ENCODE data around the gene ALG9. TPM values are rescaled to one million over a fixed set of nuclear protein-coding genes. Genes with fewer than 3 reads are reported as not detected.

ALG9 gene
- total RNA-seq, 2 donors from 2014 or later = 25.3 to 26.6 TPM

GRCh38 chr11:111909378-111909777, 38.0 kb upstream of the ALG9 start:
- Histone ChIP-seq H3K27ac (ENCODE audit: low read depth, low read length) (no peak overlapping the region), H3K4me3 (ENCODE audit: low read length) (no peak overlapping the region), H3K27me3 (ENCODE audit: control insufficient read depth, insufficient read depth, low read length, poor library complexity, severe bottlenecking) (no peaks in the 10 kb centered on the region), H3K4me1 (ENCODE audit: control insufficient read depth, insufficient read depth, low read length) (peaks cover 9% of the 10 kb centered on the region), H3K9ac (ENCODE audit: extremely low read depth, low read length, poor library complexity, severe bottlenecking) (no peak overlapping the region), H3K36me3 (ENCODE audit: control insufficient read depth, insufficient read depth, low read length) (no peaks in the 10 kb centered on the region), H3K9me3 (ENCODE audit: control insufficient read depth, low read length) (no peaks in the 10 kb centered on the region)
- peaks cover 13% of the 10 kb centered on the region for H3K27me3 Mint-ChIP-seq (ENCODE audit: insufficient read depth)
- H3K4me3 Mint-ChIP-seq = no peak overlapping the region
- no peaks in the 10 kb centered on the region for H3K36me3 Mint-ChIP-seq (ENCODE audit: low read depth)
- no peak for DNase-seq
- peaks cover 35% of the 10 kb centered on the region for H3K4me1 Mint-ChIP-seq
- WGBS, 2 experiments (ENCODE audit: insufficient coverage in 1 of 2, insufficient read length in 1 of 2) = 91 to 92% methylated on average over 5 of the region's 5 CpGs
- no peak for TF ChIP-seq CTCF (conservative IDR thresholded peaks at IDR 0.05)
- H3K27ac Mint-ChIP-seq = no peak overlapping the region
- H3K9me3 Mint-ChIP-seq = peaks cover 3% of the 10 kb centered on the region

GRCh38 chr11:111908639-111909305, 37.4 kb upstream of the ALG9 start:
- peaks cover 9% of the 10 kb centered on the region for H3K4me1 ChIP-seq (ENCODE audit: control insufficient read depth, insufficient read depth, low read length)
- no peaks in the 10 kb centered on the region for H3K36me3 ChIP-seq (ENCODE audit: control insufficient read depth, insufficient read depth, low read length)
- Mint-ChIP-seq H3K36me3 (ENCODE audit: low read depth) (no peaks in the 10 kb centered on the region), H3K9me3 (peaks cover 3% of the 10 kb centered on the region), H3K4me1 (peaks cover 35% of the 10 kb centered on the region), H3K27me3 (ENCODE audit: insufficient read depth) (peaks cover 11% of the 10 kb centered on the region), H3K4me3 (no peak overlapping the region), H3K27ac (no peak overlapping the region)
- H3K27ac ChIP-seq (ENCODE audit: low read depth, low read length) = no peak overlapping the region
- no peak overlapping the region for H3K4me3 ChIP-seq (ENCODE audit: low read length)
- no peaks in the 10 kb centered on the region for H3K9me3 ChIP-seq (ENCODE audit: control insufficient read depth, low read length)
- H3K27me3 ChIP-seq (ENCODE audit: control insufficient read depth, insufficient read depth, low read length, poor library complexity, severe bottlenecking) = no peaks in the 10 kb centered on the region
- WGBS, 2 experiments (ENCODE audit: insufficient coverage in 1 of 2, insufficient read length in 1 of 2) = 94 to 97% methylated on average over 5 of the region's 5 CpGs
- no peak for DNase-seq
- no peak for TF ChIP-seq CTCF (conservative IDR thresholded peaks at IDR 0.05)
- no peak overlapping the region for H3K9ac ChIP-seq (ENCODE audit: extremely low read depth, low read length, poor library complexity, severe bottlenecking)

GRCh38 chr11:111906680-111907079, 35.3 kb upstream of the ALG9 start:
- Histone ChIP-seq H3K4me3 (ENCODE audit: low read length) (no peak overlapping the region), H3K36me3 (ENCODE audit: control insufficient read depth, insufficient read depth, low read length) (no peaks in the 10 kb centered on the region), H3K27ac (ENCODE audit: low read depth, low read length) (no peak overlapping the region), H3K9me3 (ENCODE audit: control insufficient read depth, low read length) (no peaks in the 10 kb centered on the region), H3K4me1 (ENCODE audit: control insufficient read depth, insufficient read depth, low read length) (peaks cover 9% of the 10 kb centered on the region), H3K27me3 (ENCODE audit: control insufficient read depth, insufficient read depth, low read length, poor library complexity, severe bottlenecking) (no peaks in the 10 kb centered on the region), H3K9ac (ENCODE audit: extremely low read depth, low read length, poor library complexity, severe bottlenecking) (no peak overlapping the region)
- no peak for TF ChIP-seq CTCF (conservative IDR thresholded peaks at IDR 0.05)
- H3K9me3 Mint-ChIP-seq = peaks cover 3% of the 10 kb centered on the region
- H3K4me1 Mint-ChIP-seq = peaks cover 29% of the 10 kb centered on the region
- DNase-seq = no peak
- no peaks in the 10 kb centered on the region for H3K36me3 Mint-ChIP-seq (ENCODE audit: low read depth)
- no peak overlapping the region for H3K4me3 Mint-ChIP-seq
- WGBS, 2 experiments (ENCODE audit: insufficient coverage in 1 of 2, insufficient read length in 1 of 2) = no CpG with 5 or more reads among the region's 1 CpG
- H3K27me3 Mint-ChIP-seq (ENCODE audit: insufficient read depth) = peaks cover 6% of the 10 kb centered on the region
- no peak overlapping the region for H3K27ac Mint-ChIP-seq
